A673 (cell line): ENCODE results near the gene LAMA4. TPM values are rescaled to one million over a fixed set of nuclear protein-coding genes. Genes with fewer than 3 reads are reported as not detected.
"Not testable (repeated sequence)": the region's sequence is repeated elsewhere in the genome, so short reads cannot be mapped to it uniquely, and the experiment has no call there.

Experiments used
- BruUV-seq: library from RNA; stranded (reverse); fragments of 400-500 nt; replicated peaks from 2 replicates; lab custom pipeline; 2021; lab: Mats Ljungman, UMichigan
- CTCF ChIA-PET: fragments of 300-600 bp; sonication (Branson Sonifier 250); formaldehyde crosslinking; loops from one replicate; lab custom pipeline; 2022; ENCODE audit warnings: antibody characterized with exemption; lab: Charles Lee
- POLR2A ChIA-PET: fragments of 300-600 bp; sonication (Branson Sonifier 250); formaldehyde crosslinking; loops from one replicate; lab custom pipeline; 2022; ENCODE audit warnings: antibody characterized with exemption; ENCODE audit not compliant: low non-redundant PET; lab: Charles Lee
- DNase-seq: peaks from one replicate; pipeline ENCODE4 v3.0.0-alpha.2; 2015; ENCODE audit warnings: low spot score
- H3K27ac ChIP-seq: fragments of 200-600 bp; sonication (generic); 2 replicates; pipeline ENCODE4 v1.5.1; 2016; ENCODE audit warnings: mixed run types, low read depth, mild to moderate bottlenecking, mixed read lengths, antibody characterized with exemption, low read length; ENCODE audit not compliant: poor library complexity, severe bottlenecking
- H3K27me3 ChIP-seq: fragments of 200-600 bp; sonication (generic); replicated peaks from 2 replicates; pipeline ENCODE4 v1.6.1; 2017; ENCODE audit warnings: mixed run types, low read depth, mild to moderate bottlenecking, mixed read lengths, antibody characterized with exemption, low read length; ENCODE audit not compliant: insufficient read depth, poor library complexity
- H3K36me3 ChIP-seq: fragments of 200-600 bp; sonication (generic); 2 replicates; pipeline ENCODE4 v1.6.1; 2016; ENCODE audit warnings: mixed run types, mild to moderate bottlenecking, mixed read lengths, antibody characterized with exemption, low read length; ENCODE audit not compliant: insufficient read depth, poor library complexity, severe bottlenecking
- H3K4me1 ChIP-seq: fragments of 200-600 bp; sonication (generic); 2 replicates; pipeline ENCODE4 v1.6.1; 2017; ENCODE audit warnings: mixed run types, mild to moderate bottlenecking, mixed read lengths, antibody characterized with exemption, low read length; ENCODE audit not compliant: insufficient read depth, poor library complexity, severe bottlenecking
- H3K4me3 ChIP-seq: fragments of 200-600 bp; sonication (generic); 2 replicates; pipeline ENCODE4 v1.5.1; 2016; ENCODE audit warnings: low read depth, mixed run types, mild to moderate bottlenecking, mixed read lengths, low read length; ENCODE audit not compliant: poor library complexity, severe bottlenecking
- H3K9me3 ChIP-seq: fragments of 200-600 bp; sonication (generic); 2 replicates; pipeline ENCODE4 v1.6.1; 2016; ENCODE audit warnings: mixed run types, low read depth, mild to moderate bottlenecking, mixed read lengths, antibody characterized with exemption, low read length; ENCODE audit not compliant: poor library complexity, severe bottlenecking
- CTCF ChIP-seq: fragments of 300-800, 200-600 bp; sonication (generic); conservative IDR thresholded peaks from 2 replicates; pipeline ENCODE4 v1.5.1; 2017; ENCODE audit warnings: low read depth, mild to moderate bottlenecking, antibody characterized with exemption, low read length, moderate library complexity, mixed read lengths
- EZH2 ChIP-seq: fragments of 200-600 bp; sonication (generic); IDR thresholded peaks from 2 replicates; pipeline ENCODE4 v1.6.1; 2017; ENCODE audit warnings: borderline replicate concordance, low read depth, mild to moderate bottlenecking, mixed read lengths, antibody characterized with exemption, low read length; ENCODE audit not compliant: poor library complexity, severe bottlenecking
- intact Hi-C: fragments of 100-400 bp; cut with micrococcal nuclease; formaldehyde crosslinking; loops from one replicate; pipeline ENCODE4 v1.10.0; 2022; ENCODE audit not compliant: unreplicated experiment
- total RNA-seq: library from RNA; stranded (reverse); gene quantifications from 2 replicates; pipeline ENCODE4 v1.2.3, GENCODE V29; 2021

Gene LAMA4
- total RNA-seq, 1 experiment from 2014 or later: 1.2 TPM

- CTCF ChIA-PET: no interaction called here
- TF ChIP-seq EZH2: no peak
- no peak for TF ChIP-seq CTCF
- no TSS peak for BruUV-seq
- H3K27ac ChIP-seq: no peak overlapping the region
- no peaks in the 10 kb centered on the region for H3K9me3 ChIP-seq
- no peak for DNase-seq
- POLR2A ChIA-PET: no interaction called here
- intact Hi-C loops: no loop called here
- peaks cover 15% of the 10 kb centered on the region for H3K4me1 ChIP-seq
- H3K36me3 ChIP-seq: no peaks in the 10 kb centered on the region
- H3K27me3 ChIP-seq: no peaks in the 10 kb centered on the region
- H3K4me3 ChIP-seq: no peak overlapping the region
Observed at GRCh38 chr6:112202639-112203341, 51.6 kb downstream of the LAMA4 start.

- H3K36me3 ChIP-seq, H3K9me3 ChIP-seq, H3K4me3 ChIP-seq, H3K27me3 ChIP-seq, POLR2A ChIA-PET, DNase-seq, BruUV-seq, H3K27ac ChIP-seq, intact Hi-C loops, CTCF ChIA-PET, H3K4me1 ChIP-seq: not testable (repeated sequence)
Observed at GRCh38 chr6:112200185-112200914, 54.0 kb downstream of the LAMA4 start.

- Histone ChIP-seq H3K36me3 (no peaks in the 10 kb centered on the region), H3K27me3 (no peaks in the 10 kb centered on the region), H3K4me1 (no peaks in the 10 kb centered on the region), H3K9me3 (no peaks in the 10 kb centered on the region), H3K27ac (no peak overlapping the region), H3K4me3 (no peak overlapping the region)
- no peak for TF ChIP-seq CTCF
- TF ChIP-seq EZH2: no peak
- ChIA-PET CTCF (no interaction called here), POLR2A (no interaction called here)
- intact Hi-C loops: no loop called here
- DNase-seq: no peak
- BruUV-seq: no TSS peak
Observed at GRCh38 chr6:112199001-112199403, 55.4 kb downstream of the LAMA4 start.
